ENCODE data around the gene OR10H4. TPM values are rescaled to one million over a fixed set of nuclear protein-coding genes. Genes with fewer than 3 reads are reported as not detected.
"Not testable (repeated sequence)": the region's sequence is repeated elsewhere in the genome, so short reads cannot be mapped to it uniquely, and the experiment has no call there.

OR10H4 gene
- total RNA-seq, 1 donor from 2014 or later = not detected

DNA sequence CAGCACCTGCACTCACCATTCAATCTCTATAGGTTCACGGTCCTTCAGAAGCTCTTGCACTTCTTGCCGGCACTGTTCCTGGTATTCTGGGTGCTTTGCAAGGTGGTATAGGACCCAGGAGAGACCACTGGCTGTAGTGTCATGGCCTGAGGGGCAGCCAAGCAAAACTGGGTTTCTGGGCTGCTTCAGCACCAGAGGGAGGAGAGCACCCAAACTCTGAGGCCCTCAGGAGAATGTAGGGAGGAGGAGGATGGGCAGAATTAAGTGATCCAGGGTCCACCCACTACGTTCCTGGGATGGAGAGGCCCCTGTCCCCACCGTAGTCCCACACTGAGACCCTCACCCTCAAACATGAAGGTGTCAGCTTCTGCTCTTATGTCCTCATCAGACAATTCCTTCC lies 26.8 kb upstream of the OR10H4 start:
- H3K4me3 ChIP-seq = no peak overlapping the region
- no peak overlapping the region for H3K27ac ChIP-seq
- no peaks in the 10 kb centered on the region for H3K27me3 ChIP-seq
- no peaks in the 10 kb centered on the region for H3K4me1 ChIP-seq
- peaks cover 0 to 31% of the 10 kb centered on the region in 2 donors for H3K36me3 ChIP-seq
- no peaks in the 10 kb centered on the region for H3K9me3 ChIP-seq
- intact Hi-C loops (cut with DNase I) = no loop called here
- no peak for DNase-seq (ENCODE audit: low spot score in 2 of 2)
- TF ChIP-seq, protein P1, sequence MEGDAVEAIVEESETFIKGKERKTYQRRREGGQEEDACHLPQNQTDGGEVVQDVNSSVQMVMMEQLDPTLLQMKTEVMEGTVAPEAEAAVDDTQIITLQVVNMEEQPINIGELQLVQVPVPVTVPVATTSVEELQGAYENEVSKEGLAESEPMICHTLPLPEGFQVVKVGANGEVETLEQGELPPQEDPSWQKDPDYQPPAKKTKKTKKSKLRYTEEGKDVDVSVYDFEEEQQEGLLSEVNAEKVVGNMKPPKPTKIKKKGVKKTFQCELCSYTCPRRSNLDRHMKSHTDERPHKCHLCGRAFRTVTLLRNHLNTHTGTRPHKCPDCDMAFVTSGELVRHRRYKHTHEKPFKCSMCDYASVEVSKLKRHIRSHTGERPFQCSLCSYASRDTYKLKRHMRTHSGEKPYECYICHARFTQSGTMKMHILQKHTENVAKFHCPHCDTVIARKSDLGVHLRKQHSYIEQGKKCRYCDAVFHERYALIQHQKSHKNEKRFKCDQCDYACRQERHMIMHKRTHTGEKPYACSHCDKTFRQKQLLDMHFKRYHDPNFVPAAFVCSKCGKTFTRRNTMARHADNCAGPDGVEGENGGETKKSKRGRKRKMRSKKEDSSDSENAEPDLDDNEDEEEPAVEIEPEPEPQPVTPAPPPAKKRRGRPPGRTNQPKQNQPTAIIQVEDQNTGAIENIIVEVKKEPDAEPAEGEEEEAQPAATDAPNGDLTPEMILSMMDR (IDR thresholded peaks at IDR 0.05) = no peak

DNA sequence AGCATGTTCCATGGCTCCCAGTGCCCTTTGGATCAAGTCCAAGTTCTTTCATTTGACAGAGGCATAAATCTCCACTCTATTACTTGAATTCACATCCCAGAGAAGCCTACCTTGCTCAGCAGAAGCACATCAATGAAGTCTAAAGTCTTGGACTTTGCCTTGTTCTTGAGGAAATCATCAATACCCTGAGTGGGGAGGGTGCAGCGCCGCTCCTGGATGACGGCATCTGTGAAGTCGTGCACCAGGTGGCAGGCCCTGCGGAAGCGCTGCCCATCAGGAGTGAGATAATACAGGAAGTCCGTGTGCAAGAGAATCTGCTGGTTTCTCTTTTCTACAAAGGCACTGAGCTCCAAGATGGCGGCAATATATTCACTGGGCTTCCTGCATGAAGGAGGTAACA lies 25.1 kb upstream of the OR10H4 start:
- intact Hi-C loops (cut with DNase I) = no loop called here
- TF ChIP-seq, protein P1 (IDR thresholded peaks at IDR 0.05) = no peak
- H3K4me3 ChIP-seq = no peak overlapping the region
- DNase-seq (ENCODE audit: low spot score in 2 of 2) = no peak
- H3K9me3 ChIP-seq = no peaks in the 10 kb centered on the region
- no peaks in the 10 kb centered on the region for H3K4me1 ChIP-seq
- H3K27me3 ChIP-seq = no peaks in the 10 kb centered on the region
- no peak overlapping the region for H3K27ac ChIP-seq
- H3K36me3 ChIP-seq = peaks cover 0 to 33% of the 10 kb centered on the region in 2 donors

DNA sequence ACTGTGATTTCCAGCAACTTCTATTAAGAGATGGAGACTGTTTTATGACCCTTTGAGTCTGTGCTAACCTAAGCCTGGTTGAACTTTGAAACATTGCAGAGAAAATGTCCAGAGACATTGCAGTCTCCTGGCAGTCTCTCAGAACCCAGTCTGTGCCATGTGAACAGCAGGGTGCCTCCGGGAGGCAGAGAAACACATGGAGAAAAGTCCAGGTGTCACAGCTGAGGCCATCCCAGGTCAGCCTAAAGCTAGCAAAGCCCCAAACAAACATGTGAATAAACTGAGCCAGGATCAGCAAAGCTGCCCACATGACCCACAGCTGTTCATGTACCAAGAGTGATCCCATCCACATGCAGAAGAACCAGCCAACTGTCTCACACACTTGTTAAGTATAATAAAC lies 22.3 kb upstream of the OR10H4 start:
- H3K36me3 ChIP-seq = peaks cover 0 to 50% of the 10 kb centered on the region in 2 donors
- H3K27ac ChIP-seq = no peak overlapping the region
- H3K4me3 ChIP-seq = no peak overlapping the region
- H3K27me3 ChIP-seq = no peaks in the 10 kb centered on the region
- H3K4me1 ChIP-seq = no peaks in the 10 kb centered on the region
- no peaks in the 10 kb centered on the region for H3K9me3 ChIP-seq
- DNase-seq (ENCODE audit: low spot score in 2 of 2) = no peak
- intact Hi-C loops (cut with DNase I) = no loop called here
- TF ChIP-seq, protein P1 (IDR thresholded peaks at IDR 0.05) = no peak

DNA sequence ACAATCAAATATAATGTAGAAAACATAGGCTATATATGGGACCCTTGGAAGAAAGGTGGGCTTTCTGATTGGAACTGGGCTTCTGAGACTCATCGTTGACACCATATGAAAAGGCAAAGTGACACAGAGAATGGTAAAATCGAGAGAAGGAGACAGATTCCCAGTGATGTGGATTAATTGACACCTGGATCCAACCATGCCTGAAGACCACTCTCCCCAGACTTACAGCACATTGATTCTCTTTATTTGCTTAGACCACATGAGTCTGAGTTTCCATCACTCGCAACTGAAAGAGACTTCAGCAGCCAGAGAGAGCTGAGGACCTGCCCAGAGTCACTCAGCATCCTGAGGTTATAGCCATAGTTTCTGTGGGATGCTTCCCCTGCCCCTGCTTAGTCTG lies 20.5 kb upstream of the OR10H4 start:
- intact Hi-C loops (cut with DNase I) = no loop called here

DNA sequence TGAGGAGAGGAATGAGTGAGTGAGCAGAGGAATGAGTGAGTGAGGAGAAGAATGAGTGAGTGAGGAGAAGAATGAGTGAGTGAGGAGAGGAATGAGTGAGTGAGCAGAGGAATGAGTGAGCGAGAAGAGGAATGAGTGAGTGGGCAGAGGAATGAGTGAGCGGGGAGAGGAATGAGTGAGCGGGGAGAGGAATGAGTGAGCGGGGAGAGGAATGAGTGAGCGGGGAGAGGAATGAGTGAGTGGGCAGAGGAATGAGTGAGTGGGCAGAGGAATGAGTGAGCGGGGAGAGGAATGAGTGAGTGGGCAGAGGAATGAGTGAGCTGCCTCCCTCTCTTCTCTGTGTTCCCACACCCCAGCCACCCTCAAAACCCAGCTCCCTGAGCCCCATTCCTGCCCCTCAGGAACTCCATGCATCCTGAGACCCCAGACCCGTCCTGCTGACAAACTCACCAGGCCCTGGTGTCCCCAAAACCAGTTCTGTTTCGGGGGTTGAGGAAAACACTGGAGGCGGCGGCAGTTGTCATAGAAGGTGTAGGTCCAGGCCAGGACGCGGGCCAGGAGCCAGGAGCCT lies 15.0 kb upstream of the OR10H4 start:
- H3K9me3 ChIP-seq; H3K27me3 ChIP-seq; intact Hi-C loops (cut with DNase I); H3K4me1 ChIP-seq: not testable (repeated sequence)
- Histone ChIP-seq H3K27ac (peak overlapping the region; percentile 17 to 69), H3K36me3 (peaks cover 0 to 16% of the 10 kb centered on the region in 2 donors), H3K4me3 (peak overlapping the region; percentile 4 to 7)
- DNase-seq (ENCODE audit: low spot score in 2 of 2) = peak in 1 of 2 donors; percentile 73

More for the DNA sequence above, 20.5 kb upstream of the OR10H4 start:
- H3K4me3 ChIP-seq = no peak overlapping the region
- H3K27me3 ChIP-seq = no peaks in the 10 kb centered on the region
- peaks cover 0 to 37% of the 10 kb centered on the region in 2 donors for H3K36me3 ChIP-seq
- H3K27ac ChIP-seq = no peak overlapping the region
- TF ChIP-seq, protein P1 (IDR thresholded peaks at IDR 0.05) = no peak
- no peak for DNase-seq (ENCODE audit: low spot score in 2 of 2)
- H3K4me1 ChIP-seq = no peaks in the 10 kb centered on the region
- no peaks in the 10 kb centered on the region for H3K9me3 ChIP-seq

DNA sequence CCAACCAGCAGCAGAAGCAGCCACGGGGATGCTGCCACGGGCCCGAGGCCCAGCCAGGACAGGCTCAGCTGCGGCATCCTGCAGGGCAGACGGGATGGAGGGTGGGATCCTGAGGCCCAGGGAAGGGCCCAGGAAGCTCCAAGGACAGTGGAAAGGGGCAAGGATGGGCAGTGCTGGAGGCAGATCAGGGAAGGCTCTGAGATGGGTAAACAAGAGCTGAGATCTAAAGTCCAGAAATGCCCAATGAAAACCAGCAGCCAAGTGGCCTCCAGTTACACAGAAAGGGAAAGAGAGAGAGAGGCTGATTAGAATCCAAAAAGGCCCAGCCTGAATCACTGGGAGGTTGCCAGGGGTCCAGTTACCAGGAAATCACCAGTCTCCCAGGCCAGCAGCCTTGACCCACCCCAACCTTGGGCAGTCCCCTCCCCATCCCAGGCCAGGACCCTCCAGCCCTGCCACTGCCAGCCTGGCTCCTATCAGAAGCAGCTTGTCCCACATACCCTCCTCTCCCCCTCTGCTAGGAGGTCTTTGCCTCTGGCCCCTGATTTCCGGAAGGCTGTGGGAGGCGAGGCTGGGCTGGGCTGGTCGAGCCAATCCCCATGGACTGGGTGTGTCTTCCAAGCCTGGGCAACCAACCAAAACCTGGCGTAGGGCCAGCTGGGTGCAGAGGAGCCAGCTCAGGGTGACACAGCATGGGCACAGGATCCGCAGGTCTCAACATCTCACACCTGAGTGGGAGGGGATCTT lies 14.3 kb upstream of the OR10H4 start, which contains the start of gene CYP4F11:
Gene CYP4F11 (minus strand): TSS at position 198 of the 747 bp plus-strand sequence. CDS start 121 bp downstream, at position 77.
- peak in 1 of 2 donors; percentile 82 for DNase-seq (ENCODE audit: low spot score in 2 of 2)
- H3K36me3 ChIP-seq = peaks cover 0 to 10% of the 10 kb centered on the region in 2 donors
- peak within 1 kb of the TSS; percentile 4 to 7 for H3K4me3 ChIP-seq
- intact Hi-C loops (cut with DNase I) = loop anchor here (5.0 kb wide), 1 partner anchor 63 kb away; no protein-coding TSS in a partner anchor
- no peaks in the 10 kb centered on the region for H3K27me3 ChIP-seq
- H3K27ac ChIP-seq = peak within 1 kb of the TSS; percentile 34 to 69
- H3K9me3 ChIP-seq = no peaks in the 10 kb centered on the region
- peaks cover 0 to 5% of the 10 kb centered on the region in 2 donors for H3K4me1 ChIP-seq
- TF ChIP-seq, protein P1 (IDR thresholded peaks at IDR 0.05) = no peak

Measured in ascending aorta (tissue), 2 donors.